Lower leg skin (tissue), 3 donors: ENCODE measurements around the gene CASP5.

Source experiments
- POLR2A ChIP-seq, 2 donors: fragments of 450-650 bp; IDR thresholded peaks; one replicate each; pipeline ENCODE4 v1.6.1; 2016 to 2017; ENCODE audit warnings: antibody characterized with exemption in 2 of 2, mild to moderate bottlenecking in 1 of 2, moderate library complexity in 1 of 2
- TF ChIP-seq, protein P1 (sequence below), 3 donors: fragments of 450-650 bp; IDR thresholded peaks; one replicate each; pipeline ENCODE4 v1.5.1; 2016; ENCODE audit warnings: antibody characterized with exemption in 3 of 3, mild to moderate bottlenecking in 3 of 3, moderate library complexity in 2 of 3

DNA sequence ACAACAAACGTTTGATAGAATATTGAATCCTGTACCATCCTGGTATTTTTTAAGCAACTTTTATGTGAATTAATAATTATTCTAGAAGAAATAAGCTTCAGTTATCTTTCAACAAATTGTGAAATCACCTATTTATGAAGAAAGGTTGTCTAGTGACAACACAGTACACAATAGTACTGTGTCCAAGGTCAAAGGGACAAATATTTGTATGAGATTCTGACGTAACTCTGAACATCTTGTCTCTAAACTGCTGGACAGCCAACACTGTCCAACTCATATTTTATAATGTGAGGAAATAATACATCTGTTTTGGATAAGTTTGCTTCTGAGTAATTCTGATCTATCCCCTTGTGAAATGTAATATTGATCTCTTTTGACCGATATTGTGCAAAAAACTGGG is 18.9 kb downstream of the CASP5 start:
- TF ChIP-seq, protein P1, sequence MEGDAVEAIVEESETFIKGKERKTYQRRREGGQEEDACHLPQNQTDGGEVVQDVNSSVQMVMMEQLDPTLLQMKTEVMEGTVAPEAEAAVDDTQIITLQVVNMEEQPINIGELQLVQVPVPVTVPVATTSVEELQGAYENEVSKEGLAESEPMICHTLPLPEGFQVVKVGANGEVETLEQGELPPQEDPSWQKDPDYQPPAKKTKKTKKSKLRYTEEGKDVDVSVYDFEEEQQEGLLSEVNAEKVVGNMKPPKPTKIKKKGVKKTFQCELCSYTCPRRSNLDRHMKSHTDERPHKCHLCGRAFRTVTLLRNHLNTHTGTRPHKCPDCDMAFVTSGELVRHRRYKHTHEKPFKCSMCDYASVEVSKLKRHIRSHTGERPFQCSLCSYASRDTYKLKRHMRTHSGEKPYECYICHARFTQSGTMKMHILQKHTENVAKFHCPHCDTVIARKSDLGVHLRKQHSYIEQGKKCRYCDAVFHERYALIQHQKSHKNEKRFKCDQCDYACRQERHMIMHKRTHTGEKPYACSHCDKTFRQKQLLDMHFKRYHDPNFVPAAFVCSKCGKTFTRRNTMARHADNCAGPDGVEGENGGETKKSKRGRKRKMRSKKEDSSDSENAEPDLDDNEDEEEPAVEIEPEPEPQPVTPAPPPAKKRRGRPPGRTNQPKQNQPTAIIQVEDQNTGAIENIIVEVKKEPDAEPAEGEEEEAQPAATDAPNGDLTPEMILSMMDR (IDR thresholded peaks at IDR 0.05): no peak
- TF ChIP-seq POLR2A (IDR thresholded peaks at IDR 0.05): no peak
